GM21528 (cell line): ENCODE data around the gene HCN2.
A peak's percentile ranks its signal among the peaks of the same experiment; 100 is the strongest.

Experiments
- ATAC-seq: cut with Tn5 transposase; IDR thresholded peaks from one replicate; pipeline ENCODE4 v1.9.1; 2021; ENCODE audit warnings: mild to moderate bottlenecking, moderate library complexity; ENCODE audit not compliant: unreplicated experiment, low FRiP score

The HCN2 gene

DNA sequence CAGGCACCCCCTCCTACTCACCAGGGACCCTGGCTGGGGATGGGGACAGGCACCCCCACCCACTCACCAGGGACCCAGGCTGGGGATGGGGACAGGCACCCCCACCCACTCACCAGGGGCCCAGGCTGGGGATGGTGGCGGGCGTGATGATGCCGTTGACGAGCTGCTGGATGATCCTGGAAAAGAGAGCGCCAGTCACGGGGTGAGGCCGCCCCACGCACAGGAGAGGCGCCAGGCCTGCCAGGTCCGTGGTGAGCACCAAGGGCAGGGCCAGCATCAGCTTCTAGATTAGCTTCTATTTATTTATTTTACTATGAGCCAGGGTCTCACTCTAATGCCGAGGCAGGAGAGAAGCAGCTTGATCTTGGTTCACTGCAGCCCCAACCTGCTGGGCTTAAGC lies 60.4 kb downstream of the HCN2 start:
- ATAC-seq, result no peak

DNA sequence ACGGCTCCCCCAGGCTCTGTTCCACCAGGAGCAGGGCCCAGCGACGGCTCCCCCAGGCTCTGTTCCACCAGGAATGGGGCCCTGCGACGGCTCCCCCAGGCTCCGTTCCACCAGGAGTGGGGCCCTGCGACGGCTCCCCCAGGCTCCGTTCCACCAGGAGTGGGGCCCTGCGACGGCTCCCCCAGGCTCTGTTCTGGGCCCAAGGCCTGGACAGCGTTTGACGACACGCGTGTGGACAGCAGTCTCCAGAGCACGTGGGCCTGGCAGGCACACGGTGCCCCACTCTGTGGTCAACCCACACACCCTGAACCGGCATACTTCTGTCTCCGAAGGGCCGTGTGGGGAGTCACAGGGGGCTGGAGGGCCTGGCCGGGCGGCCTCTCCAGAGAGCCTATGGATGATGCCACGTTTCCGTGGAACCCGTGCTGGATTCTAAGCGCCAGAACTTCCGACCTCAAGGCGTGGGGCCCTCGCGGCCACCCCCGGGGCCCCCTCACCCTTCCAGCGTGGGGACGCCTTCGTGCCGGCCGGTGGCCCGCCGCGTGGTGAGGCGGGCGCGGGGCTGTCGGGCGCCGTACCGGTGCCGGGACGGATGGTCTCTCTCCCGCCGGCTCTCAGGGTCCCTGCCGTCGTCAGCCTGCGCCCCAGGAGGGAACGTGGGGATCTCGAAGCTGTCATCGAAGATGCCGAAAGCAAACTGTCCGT lies 61.6 kb downstream of the HCN2 start:
- no peak for ATAC-seq

DNA sequence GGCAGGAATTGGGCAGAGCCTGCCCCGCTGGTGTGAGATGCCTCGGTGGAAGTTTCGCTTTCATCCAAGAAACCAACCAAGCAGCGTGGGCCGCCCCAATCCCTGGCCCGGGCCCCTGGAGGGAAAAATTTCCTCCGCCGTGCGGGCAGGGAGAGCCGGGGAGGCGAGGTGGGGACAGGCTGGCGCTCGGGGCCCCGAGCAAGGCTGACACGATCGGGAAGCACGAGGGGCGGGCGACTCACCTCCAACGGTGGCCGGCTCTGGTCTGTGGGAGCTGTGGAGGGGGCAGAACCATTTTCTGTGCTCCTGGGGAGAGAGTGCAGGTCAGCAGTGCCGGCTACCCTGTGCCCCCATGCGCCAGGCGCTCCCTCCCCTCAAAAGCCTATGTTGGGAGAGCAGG lies 62.3 kb downstream of the HCN2 start:
- ATAC-seq, result no peak

DNA sequence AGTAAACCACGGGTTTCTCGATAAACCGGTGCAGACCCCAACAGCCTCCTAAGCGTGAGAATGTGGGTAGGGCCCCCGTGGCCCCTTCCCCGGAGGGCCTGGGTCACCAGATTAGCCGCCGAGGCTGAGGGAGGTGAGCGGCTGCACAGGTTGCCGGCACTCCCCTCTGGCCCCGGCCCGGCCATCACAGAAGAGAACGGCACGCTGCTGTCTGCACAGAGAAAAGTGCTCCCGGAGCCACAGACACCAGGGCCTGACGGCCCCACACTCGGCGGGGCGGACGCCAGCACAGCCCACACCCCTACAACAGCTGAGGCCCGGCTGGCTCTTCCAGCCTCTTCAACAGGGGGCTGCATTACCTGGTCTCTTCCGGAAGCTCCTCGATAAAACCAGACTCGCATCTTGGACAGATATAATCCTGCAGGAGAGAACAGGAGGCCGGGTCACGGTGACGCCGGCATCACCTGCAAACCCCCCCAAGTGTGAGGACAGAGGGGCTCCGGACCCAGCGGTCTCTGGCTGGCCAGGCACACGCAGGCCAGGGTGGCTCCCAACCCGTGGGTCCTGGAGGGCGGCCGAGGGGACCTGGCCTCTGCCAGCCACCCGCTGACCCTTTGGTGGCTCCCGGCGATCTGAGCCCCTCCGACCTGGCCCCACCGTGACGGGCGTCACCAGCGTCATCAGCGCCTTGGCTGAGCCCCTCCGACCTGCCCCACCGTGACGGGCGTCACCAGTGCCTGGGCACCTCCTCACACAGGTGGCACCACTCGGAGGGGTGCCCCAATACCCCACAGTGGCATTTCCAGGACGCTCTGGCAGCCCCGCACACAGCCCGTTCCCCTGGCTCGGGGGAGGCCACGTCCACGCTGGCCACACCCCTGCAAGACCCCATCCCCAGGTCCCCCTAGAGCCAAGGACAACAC lies 63.0 kb downstream of the HCN2 start:
- no peak for ATAC-seq

DNA sequence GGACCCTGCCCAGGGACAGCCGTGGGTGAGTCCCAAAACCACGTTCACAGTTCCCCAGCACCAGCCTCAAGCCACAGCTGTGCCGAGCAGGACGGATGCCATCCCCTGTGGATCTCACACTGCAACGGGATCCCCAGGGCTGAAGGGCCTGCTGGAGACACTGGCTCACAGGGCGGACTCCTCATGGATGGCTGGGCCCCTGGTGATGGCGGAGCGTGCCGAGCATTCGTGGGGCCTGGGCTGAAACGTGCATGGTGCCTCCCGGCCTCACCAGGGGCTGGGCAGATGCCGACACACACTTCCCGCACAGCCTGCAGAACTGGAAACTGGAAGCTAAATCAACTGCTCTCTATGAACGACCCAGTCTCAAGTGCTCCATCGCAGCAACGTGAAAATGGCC lies 63.7 kb downstream of the HCN2 start:
- ATAC-seq, result no peak

DNA sequence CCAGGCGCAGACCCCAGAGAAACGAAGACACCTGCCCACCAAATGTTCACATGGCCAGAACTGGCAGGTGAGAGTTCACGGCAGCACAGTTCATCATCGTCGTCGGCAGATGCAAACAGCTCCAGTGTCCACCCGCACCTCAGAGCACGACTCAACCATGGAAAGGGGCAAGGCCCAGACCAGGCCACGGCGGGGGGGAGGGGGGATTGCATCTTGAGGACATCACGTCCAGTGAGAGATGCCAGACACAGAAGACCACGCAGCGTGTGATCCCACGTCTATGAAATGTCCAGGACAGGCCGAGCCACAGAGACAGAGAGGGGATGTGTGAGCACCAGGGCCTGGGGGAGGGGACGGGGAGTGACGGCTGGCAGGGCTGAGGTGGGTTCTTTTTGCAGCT lies 66.0 kb downstream of the HCN2 start:
- no peak for ATAC-seq

DNA sequence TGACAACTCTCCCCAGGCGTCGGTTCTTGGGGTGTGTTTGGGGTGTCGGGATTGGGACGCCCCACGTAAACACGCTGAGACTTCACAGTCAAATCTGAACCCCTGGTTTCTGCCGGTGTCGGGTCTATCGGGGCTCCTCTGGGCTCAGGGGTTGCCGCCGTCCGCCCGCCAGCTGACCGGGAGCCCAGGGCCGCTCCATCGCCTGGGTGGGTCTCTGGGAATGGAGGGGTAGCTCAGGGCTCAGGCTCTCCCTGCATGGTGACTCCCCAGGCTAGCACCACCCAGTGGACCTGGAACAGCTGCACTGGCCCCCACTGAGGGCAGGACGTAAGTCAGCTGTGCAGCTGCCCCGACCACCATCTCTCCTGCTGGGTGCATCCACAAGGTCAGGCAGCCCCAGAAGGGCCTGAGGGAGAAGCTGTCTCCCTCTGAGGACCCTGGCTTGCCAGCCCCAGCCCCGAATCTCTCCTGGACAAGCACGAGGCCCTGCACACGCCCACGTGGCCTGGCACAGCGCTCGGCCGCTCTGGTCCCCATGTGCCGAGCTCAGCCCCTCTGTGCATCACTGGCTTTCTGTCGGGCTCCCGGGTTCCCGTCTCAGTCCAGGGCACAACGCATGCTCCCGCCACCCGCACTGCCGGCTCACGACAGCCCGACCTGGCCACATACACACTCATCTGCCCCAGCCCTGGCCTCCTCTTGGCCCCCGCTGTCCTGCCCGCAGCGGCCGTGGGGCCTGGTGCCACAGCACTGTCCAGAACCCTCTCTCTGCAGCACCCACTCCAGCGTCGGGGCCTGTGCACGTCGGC lies 67.3 kb downstream of the HCN2 start:
- no peak for ATAC-seq

DNA sequence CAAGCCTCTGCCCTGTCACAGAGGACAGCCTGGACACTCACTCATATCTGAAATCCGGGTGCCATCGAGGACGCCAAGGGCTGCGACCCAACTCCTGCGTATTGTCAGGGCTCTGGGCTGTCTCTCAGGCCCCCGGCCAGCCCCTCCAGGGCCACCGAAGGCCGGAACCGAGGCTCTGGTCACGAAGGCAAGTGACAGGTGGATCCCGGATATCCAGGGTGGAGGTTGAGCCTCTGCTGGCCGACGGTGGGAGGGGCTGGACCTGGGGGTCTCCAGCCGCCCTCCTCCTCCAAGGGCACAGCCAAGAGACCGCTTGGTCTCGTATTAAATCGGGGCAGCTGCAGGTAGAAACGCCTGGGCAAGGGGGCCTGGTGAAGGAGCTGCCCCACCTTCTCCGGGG lies 67.9 kb downstream of the HCN2 start:
- no peak for ATAC-seq

DNA sequence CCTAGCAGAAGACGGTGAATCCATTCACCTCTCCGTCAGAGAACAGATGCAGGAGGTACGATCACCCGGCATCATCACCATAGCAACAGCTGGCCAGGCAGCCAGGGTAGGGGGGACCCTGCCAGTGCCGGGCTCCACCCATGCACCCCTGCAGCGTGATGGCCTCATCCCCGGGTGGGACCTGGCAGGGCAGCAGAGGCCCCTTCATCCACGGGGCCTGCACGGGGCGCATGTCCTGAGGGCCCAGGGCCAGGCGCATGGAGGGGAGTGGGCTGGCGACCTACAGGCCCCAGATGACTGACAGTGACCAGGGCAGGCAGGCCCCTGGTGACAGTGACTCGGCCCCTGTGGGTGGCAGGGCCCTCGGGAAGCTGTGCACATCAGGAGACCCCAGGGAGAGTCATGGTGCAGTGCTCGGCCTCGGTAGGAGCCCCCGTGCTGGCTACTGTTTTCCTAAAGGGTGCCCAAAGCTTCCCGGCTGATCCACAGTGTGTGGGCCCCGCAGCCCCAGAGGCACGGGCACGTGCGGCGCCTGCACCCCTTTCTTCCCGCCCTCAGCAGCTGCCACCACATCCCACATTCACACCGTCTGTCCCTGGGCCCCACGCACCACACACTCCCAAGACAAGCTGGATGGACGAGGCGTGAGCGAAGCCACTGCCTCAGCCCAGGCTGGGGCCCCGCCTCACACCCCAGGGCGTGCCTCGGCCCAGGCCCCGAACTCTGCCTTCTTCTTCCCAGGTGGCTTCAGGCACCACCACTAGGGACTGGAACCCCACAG lies 68.6 kb downstream of the HCN2 start:
- ATAC-seq, result no peak

DNA sequence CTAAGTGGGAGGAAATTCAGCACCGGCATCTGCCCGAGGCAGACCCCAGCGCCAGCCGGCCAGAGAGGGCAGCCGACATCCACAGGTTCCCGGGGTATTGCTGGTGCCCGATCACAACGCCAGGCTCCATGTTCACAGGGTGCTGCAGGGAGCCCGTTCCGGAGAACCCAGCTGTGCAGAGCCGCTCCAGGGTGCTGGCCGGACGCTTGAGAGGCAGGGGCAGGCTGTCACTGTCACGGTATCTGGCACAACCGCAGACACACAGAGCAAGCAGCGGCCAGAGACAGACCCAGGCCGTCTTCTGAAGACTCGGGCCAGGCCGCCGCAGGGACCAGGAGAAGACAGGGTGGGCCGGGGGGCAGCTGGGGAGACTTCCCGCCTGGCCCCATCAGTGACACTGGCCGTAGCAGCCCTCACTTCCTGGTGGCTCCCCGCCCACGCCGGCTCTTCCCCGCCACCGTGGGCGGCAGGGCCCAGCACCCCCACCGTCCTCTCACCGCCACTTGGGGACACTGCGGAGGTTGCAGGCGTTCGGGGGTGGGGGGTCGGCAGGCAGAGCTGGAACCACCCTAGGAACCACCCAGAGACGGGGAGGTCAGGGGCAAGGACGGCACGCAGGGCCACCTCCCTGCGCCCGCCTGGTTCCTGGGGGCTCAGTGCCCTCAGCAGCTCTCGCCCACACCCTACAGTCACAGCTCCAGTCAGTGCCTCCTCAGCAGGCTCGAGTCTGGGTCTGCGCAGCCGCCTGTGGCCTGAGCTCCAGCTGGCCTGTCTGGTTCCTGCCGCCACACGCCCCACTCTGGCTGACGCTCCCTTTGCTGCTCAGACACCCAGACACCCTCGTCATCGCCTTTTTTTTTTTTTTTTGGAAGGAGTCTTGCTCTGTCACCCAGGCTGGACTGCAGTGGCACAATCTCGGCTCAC lies 69.5 kb downstream of the HCN2 start:
- no peak for ATAC-seq

DNA sequence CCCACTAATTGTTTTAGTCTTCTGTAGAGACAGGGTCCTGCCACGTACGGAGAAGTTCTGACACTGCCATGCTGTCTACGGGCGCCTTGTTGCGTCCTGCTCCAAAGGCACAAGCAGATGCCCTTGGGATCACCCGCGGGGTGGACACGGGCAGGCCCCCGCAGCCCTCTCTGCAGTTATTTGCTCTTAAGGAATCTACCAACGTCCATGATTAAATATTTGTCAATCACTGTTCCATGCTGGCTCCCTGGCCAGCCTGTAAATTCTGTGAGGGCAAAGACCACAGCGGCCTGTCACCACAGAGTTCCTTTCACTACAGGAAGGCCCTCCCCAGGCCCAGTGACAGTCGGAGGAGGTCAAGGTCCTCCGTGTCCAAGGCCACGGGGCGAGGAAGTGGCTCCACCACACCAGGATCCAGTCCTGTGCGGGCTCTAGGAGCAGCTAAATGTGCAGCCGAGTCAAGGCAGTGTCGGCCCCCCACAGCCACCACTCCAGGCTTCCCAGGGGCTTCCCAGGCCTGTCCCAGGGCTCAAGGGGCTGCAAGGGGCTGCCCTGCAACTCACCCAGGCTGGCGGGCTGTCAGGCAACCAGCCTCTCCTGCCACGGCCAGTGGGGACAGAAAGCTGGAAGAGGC lies 71.2 kb downstream of the HCN2 start:
- ATAC-seq, result no peak

DNA sequence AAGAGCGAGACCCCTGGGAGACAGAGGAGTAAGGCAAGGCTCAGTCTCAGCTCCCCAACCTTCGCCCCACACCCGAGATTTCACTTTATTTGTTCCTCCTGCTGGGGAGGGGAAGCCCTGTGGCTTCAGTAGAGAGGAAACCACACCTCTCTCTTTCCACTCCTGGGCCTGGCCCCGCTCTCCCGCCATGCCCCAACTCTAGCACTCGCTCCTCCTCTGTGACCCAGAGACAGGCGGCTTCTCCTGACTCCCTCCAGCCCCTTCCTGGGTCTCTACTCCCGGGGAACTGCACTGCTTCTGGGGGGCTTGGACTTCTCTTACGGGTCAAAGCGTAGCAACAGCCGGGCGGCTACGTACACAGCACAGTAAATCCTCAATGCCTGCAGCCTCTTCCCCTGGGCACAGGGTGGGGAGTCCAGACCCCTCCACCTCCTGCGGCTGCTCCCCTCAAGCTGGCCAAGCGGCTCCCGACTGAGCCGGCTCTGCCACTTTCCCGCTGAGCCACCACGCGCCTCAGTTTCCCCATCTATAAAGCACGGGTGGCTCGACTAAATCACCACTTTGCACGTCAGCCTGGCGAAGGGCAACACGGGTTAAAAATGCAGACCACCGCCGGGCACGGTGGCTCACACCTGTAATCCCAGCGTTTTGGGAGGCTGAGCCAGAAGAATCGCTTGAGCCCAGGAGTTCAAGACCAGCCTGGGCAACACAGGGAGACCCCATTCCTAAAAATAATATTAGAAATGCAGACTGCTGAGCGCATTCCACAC lies 71.9 kb downstream of the HCN2 start:
- ATAC-seq, result no peak

DNA sequence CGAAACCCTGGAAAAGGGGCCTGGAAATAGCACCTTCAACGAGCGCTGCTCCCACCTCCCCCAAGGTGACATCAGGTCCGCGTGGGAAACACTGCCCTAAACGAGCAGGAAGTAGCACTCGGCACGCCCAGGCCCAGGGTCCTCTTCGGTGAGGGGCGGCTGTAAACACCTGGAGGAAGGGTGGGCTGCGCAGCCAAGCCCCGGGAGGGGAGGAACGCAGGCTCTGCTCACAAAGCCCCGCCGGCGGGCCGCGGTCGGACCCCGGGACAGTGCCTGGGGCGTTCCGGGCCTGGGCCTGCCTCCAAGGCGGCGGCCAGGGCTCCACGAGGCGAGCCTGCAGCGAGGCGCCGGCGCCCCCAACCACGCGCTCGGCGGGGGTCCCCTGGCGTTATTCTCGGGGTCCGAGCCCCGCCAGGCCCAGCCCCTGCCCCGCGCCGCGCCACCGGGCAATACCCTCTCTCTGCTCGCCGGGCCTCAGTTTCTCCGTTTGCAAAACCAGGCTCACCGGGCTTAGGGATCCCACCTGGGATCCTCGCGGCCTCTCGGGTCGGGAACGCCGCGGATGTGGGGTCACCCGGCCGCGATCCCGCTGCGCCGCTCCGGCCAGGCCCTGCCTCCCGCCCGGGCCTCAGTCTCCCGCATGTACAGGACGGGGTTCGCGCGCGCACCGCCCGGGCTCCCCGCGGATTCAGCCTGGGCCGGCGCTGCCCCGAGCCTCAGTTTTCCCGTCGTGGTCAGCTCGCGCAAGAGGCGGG lies 72.7 kb downstream of the HCN2 start:
- peak; percentile 13 for ATAC-seq

DNA sequence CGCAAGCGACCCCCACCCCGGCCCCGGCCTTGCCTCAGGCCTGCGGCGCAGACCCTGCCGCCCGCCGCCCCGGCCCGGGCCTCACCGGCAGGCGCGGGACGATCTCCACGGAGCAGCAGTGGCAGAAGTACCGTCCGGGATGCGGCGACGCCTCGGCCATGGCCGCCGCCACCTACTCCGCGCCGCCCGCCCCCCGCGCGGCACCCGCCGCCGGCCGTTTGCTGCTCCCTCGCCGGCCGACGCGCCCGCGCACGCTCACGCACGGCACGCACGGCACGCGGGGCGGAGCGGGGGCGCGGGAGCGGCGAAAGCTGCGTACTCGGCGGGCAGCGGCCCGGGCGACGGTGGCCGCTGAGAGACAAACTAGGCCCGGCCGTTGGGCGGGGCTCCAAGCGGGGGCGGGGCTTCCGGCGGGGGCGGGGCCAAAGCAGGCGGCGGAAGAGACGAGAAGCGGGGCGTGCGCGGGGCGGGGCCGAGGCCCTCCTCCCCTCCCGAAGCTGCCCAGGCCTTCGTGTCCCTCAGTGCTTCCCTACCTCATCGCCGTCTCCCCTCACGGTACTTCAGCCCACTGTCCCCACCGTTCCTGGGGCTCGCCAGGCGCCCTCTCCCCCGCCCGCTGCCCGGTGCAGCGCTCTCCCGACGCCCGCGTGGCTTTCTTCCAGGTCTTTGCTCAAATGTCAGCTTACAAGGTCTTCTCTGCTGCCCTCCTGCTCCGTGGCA lies 73.4 kb downstream of the HCN2 start, which contains the start of gene RNF126:
Gene RNF126 (minus strand): TSS at position 253 of the 720 bp plus-strand sequence. CDS start 93 bp downstream, at position 160.
- ATAC-seq, result peak; percentile 49

DNA sequence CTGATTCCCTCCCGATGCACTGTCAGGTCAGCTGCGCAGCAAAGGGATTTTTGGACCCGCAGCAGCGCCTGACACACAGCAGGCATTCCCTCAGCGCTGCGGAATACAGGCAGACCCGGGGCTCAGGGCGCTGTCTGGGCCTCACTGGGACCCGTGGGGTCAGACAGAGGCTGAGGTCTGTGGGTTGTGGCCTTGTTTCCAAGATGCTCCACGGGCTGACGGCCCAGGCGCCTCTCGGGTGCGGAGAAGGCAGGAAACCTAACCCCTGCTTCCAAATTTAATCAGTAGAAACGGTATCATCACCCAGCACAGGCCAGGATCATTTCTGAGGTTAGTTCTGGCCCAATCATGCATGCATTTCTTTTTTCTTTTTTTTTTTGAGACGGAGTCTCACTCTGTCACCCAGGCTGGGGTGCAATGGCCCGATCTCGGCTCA lies 74.0 kb downstream of the HCN2 start:
- ATAC-seq, result no peak

DNA sequence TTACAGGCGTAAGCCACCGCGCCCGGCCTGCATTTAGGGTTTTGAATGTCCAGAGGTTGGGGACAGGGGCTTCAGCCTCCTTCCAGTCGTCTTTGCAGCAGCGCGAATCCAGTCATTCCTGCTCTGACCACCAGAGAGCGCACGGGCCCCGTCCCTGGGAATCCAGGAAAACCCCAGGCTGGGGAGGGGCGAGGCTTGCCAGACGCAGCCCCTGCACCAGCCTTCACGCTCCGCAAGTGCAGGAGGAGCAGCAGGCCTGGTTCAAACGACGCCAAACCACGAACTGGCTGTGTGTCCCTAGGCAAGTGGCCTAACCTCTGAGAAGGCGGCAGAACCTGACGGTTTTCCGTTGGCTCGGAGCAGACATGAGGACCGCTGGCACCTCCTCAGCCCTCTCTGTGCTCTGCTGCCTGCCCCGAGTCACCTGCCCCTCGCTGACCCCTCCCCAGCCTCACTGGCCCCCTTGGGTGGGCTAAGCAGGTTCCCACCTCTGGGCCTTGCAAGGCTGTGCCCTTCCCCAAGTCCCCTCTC lies 75.3 kb downstream of the HCN2 start:
- ATAC-seq, result no peak
